DOHH2 (cell line): ENCODE data around the gene TSPAN17.

Source experiments
- H3F3A ChIP-seq: fragments of 200-600 bp; sonication (generic), shearing (Covaris generic); 2 replicates; pipeline ENCODE4 v1.6.0; 2016; ENCODE audit warnings: antibody characterized with exemption, mild to moderate bottlenecking; ENCODE audit not compliant: control insufficient read depth, insufficient read depth
- H3K27ac ChIP-seq: fragments of 200-600 bp; sonication (generic); 2 replicates; pipeline ENCODE4 v1.5.1; 2014; ENCODE audit warnings: low read depth, mild to moderate bottlenecking, low read length, moderate library complexity
- H3K27me3 ChIP-seq: fragments of 200-600 bp; sonication (generic); 2 replicates; pipeline ENCODE4 v1.6.1; 2014; ENCODE audit warnings: mild to moderate bottlenecking, low read length, mixed read lengths; ENCODE audit not compliant: control insufficient read depth
- H3K36me3 ChIP-seq: fragments of 200-600 bp; sonication (generic); 2 replicates; pipeline ENCODE4 v1.6.1; 2014; ENCODE audit warnings: mild to moderate bottlenecking, low read length, moderate library complexity, mixed read lengths; ENCODE audit not compliant: control insufficient read depth
- H3K4me1 ChIP-seq: fragments of 200-600 bp; sonication (generic); 2 replicates; pipeline ENCODE4 v1.6.1; 2014; ENCODE audit warnings: mild to moderate bottlenecking, low read length, mixed read lengths; ENCODE audit not compliant: control insufficient read depth
- H3K4me2 ChIP-seq: fragments of 200-600 bp; sonication (generic); 2 replicates; pipeline ENCODE4 v1.6.0; 2014; ENCODE audit warnings: mild to moderate bottlenecking, low read length, moderate library complexity
- H3K4me3 ChIP-seq: fragments of 200-600 bp; sonication (generic); 2 replicates; pipeline ENCODE4 v1.5.1; 2014; ENCODE audit warnings: mild to moderate bottlenecking, low read length, mixed read lengths
- H3K79me2 ChIP-seq: fragments of 200-600 bp; sonication (generic); 2 replicates; pipeline ENCODE4 v1.6.1; 2014; ENCODE audit warnings: mild to moderate bottlenecking, low read length, mixed read lengths; ENCODE audit not compliant: control insufficient read depth
- H3K9me2 ChIP-seq: fragments of 200-600 bp; sonication (generic); replicated peaks from 2 replicates; pipeline ENCODE4 v1.6.1; 2014; ENCODE audit warnings: mild to moderate bottlenecking, low read length, mixed read lengths; ENCODE audit not compliant: control insufficient read depth
- H3K9me3 ChIP-seq: fragments of 200-600 bp; sonication (generic); 2 replicates; pipeline ENCODE4 v1.6.1; 2014; ENCODE audit warnings: antibody characterized with exemption, low read length, mixed read lengths; ENCODE audit not compliant: control insufficient read depth, insufficient read depth
- H4K20me1 ChIP-seq: fragments of 200-600 bp; sonication (generic); 2 replicates; pipeline ENCODE4 v1.6.0; 2014; ENCODE audit warnings: low read depth, mild to moderate bottlenecking, antibody characterized with exemption, low read length, moderate library complexity; ENCODE audit not compliant: control insufficient read depth, insufficient read depth
- EZH2phosphoT487 ChIP-seq: fragments of 200-600 bp; sonication (generic); IDR thresholded peaks from 2 replicates; pipeline ENCODE4 v1.6.1; 2017; ENCODE audit warnings: borderline replicate concordance, mild to moderate bottlenecking, antibody characterized with exemption, low read length, moderate library complexity, mixed read lengths
- TF ChIP-seq, protein P1 (sequence below): fragments of 200-600 bp; sonication (generic); IDR thresholded peaks from one replicate; pipeline ENCODE4 v1.5.1; 2014; ENCODE audit warnings: antibody characterized with exemption, mild to moderate bottlenecking, low read depth, low read length; ENCODE audit not compliant: poor library complexity, severe bottlenecking

TSPAN17 gene

DNA sequence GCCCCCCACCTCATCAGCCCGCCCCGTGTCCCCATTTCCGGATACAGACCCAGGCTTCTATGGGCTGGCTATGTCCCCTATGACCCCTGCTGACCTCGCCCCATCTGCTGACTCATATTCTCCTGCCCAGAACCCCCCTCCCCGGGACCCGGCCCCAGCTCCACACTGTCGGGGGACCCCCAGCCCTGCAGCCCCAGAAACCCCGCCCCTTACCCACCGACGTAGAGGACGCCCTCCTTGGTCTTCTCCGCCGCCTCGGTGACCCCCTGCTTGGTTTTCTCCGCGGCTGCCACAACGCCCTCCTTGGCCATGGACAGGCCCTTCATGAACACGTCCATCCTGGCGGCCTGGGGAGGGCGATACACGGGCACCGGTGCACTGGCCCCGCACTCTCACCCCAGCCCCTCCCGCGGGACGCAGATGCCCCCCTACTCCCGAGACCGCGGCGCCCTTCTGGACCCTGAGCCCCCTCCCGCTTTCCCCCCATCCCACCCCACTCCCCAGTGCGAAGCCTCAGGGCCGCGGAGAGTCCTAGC, 17.9 kb upstream of the TSPAN17 start:
- TF ChIP-seq, protein P1, sequence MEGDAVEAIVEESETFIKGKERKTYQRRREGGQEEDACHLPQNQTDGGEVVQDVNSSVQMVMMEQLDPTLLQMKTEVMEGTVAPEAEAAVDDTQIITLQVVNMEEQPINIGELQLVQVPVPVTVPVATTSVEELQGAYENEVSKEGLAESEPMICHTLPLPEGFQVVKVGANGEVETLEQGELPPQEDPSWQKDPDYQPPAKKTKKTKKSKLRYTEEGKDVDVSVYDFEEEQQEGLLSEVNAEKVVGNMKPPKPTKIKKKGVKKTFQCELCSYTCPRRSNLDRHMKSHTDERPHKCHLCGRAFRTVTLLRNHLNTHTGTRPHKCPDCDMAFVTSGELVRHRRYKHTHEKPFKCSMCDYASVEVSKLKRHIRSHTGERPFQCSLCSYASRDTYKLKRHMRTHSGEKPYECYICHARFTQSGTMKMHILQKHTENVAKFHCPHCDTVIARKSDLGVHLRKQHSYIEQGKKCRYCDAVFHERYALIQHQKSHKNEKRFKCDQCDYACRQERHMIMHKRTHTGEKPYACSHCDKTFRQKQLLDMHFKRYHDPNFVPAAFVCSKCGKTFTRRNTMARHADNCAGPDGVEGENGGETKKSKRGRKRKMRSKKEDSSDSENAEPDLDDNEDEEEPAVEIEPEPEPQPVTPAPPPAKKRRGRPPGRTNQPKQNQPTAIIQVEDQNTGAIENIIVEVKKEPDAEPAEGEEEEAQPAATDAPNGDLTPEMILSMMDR: no peak
- TF ChIP-seq EZH2phosphoT487: no peak
- Histone ChIP-seq H3K27me3 (peaks cover 8% of the 10 kb centered on the region), H3K36me3 (no peaks in the 10 kb centered on the region), H3K27ac (no peak overlapping the region), H3K4me3 (peak overlapping the region; percentile 72), H3K4me1 (peaks cover 85% of the 10 kb centered on the region), H3F3A (0 out of 2 replicates have a peak, but pooled peaks cover 7% of the 10 kb centered on the region), H3K9me3 (no peaks in the 10 kb centered on the region), H3K9me2 (no peaks in the 10 kb centered on the region), H3K4me2 (peak overlapping the region; percentile 75), H4K20me1 (no peaks in the 10 kb centered on the region), H3K79me2 (no peaks in the 10 kb centered on the region)

DNA sequence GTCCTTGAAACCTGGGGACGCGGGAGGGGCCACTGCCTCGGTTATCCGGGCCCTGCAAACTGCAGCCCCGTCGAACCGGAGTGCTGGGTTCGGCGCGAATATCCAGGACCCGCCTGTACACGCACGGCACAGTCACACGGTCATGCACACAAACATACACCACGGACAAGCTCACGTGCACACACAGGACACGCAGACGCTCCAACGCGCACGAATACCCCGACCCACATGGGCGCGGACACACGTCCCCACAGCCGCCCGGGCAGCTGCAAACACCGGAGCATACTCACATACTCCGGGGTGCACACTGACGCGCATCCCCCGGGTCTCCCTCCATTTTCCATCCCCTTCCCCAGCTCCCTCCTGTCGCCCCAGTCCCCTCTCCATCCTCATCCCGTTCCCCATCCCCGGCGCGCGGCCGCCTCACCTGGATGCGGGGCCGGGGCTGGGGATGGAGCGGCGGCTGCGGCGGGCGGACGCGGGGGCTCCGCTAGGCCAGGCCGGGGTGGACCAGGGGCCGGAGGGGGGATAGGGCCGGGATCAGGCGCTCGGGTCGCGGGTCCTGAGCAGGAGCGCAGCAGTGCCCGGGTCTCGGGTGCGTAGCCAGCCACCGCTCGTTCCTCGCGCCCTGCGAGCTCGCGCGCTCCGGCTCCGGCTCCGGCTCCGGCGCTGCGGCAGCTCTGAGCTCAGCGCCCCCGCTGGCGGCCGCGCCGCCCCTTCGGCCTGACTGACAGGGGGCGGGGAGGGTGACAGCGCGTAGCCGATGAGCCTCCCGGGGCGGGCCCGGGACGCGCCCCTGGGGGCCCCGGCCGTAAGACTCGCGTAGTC, 17.2 kb upstream of the TSPAN17 start, which contains the start of the genes EIF4E1B and SNCB:
Gene EIF4E1B, plus strand, starts transcription at position 823 of the 828 bp plus-strand sequence. CDS start 12,113 bp downstream, outside the sequence.
Gene SNCB, minus strand, starts transcription at position 682 of the 828 bp plus-strand sequence. CDS start 880 bp downstream, outside the sequence.
- Histone ChIP-seq H3F3A (0 out of 2 replicates have a peak, but pooled peaks cover 7% of the 10 kb centered on the region), H3K27ac (peak within 1 kb of the TSS; percentile 36), H3K4me1 (peaks cover 91% of the 10 kb centered on the region), H3K36me3 (no peaks in the 10 kb centered on the region), H3K9me3 (no peaks in the 10 kb centered on the region), H3K9me2 (no peaks in the 10 kb centered on the region), H4K20me1 (no peaks in the 10 kb centered on the region), H3K79me2 (no peaks in the 10 kb centered on the region), H3K4me3 (peak within 1 kb of the TSS; percentile 72), H3K4me2 (peak within 1 kb of the TSS; percentile 75), H3K27me3 (peaks cover 8% of the 10 kb centered on the region)
- no peak; the same call in 1 of the 2 replicates for TF ChIP-seq EZH2phosphoT487

DNA sequence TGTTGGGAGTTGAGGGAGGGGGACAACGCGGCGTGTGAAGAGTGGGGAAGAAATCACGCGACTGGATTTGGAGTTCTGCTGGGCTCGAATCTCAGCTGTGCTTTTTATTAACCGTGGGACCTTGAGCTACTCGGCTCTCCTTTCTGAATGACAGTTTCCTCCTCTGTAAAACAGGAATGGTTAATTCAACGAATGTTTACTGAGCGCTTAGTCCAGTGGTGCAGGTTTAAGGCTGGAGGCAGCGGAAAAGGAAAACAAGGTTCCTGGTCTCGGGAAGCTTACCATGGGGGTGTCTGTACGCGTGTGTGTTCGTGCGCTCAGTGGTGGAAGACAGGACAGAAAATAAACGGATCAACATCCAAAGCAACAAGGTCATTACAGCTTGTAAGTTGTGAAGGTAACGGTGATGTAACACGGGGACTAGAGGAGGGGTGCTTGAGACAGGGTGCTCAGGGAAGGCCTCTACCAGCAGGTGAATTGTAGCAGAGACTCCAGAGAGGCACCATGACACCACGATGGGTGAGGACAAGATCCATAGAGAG, 16.5 kb upstream of the TSPAN17 start:
- Histone ChIP-seq H3K9me3 (no peaks in the 10 kb centered on the region), H3K79me2 (no peaks in the 10 kb centered on the region), H3K9me2 (no peaks in the 10 kb centered on the region), H3K4me1 (peaks cover 91% of the 10 kb centered on the region), H3K36me3 (no peaks in the 10 kb centered on the region), H3K4me3 (peak overlapping the region; percentile 72), H3F3A (0 out of 2 replicates have a peak, but pooled peaks cover 6% of the 10 kb centered on the region), H3K4me2 (peak overlapping the region; percentile 75), H3K27me3 (peaks cover 8% of the 10 kb centered on the region), H4K20me1 (no peaks in the 10 kb centered on the region), H3K27ac (peak overlapping the region; percentile 36)
- TF ChIP-seq, protein P1: no peak
- no peak for TF ChIP-seq EZH2phosphoT487
